ENCODE measurements around the gene AIRE.
"Not testable (repeated sequence)": the region's sequence is repeated elsewhere in the genome, so short reads cannot be mapped to it uniquely, and the experiment has no call there.

AIRE gene
- total RNA-seq = 0 to 1.4 (median 0) reads per million in 3 experiments

DNA sequence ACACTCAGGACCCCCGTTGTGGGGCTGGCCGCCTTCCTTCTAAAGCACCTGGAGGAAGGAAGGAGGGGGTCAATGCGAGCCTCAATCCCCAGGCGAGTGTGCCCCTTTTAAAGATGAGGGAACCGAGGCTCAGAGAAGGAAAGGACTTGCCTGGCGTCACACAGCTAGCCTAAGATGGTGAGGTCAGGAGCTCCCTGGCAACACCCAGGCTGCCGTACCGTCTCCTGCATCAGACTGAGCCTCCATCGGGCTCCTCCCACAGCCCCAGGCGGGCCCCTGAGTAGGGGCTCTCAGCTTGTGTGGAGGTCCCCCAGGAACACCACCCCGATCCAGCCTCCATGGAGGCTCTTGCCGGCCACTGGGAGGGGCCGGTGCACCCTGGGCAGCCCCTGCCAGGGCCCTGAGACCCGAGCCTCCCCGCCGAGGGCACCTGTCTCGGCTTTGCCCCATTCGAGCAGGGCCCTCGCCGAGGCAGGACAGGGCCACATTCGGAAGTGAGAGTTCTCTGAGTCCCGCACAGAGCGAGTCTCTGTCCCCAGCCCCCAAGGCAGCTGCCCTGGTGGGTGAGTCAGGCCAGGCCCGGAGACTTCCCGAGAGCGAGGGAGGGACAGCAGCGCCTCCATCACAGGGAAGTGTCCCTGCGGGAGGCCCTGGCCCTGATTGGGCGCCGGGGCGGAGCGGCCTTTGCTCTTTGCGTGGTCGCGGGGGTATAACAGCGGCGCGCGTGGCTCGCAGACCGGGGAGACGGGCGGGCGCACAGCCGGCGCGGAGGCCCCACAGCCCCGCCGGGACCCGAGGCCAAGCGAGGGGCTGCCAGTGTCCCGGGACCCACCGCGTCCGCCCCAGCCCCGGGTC lies at the start of gene AIRE:
Gene AIRE (plus strand): TSS at position 739 of the 855 bp plus-strand sequence. CDS start 131 bp downstream, outside the sequence.
- DNase-seq = no peak

DNA sequence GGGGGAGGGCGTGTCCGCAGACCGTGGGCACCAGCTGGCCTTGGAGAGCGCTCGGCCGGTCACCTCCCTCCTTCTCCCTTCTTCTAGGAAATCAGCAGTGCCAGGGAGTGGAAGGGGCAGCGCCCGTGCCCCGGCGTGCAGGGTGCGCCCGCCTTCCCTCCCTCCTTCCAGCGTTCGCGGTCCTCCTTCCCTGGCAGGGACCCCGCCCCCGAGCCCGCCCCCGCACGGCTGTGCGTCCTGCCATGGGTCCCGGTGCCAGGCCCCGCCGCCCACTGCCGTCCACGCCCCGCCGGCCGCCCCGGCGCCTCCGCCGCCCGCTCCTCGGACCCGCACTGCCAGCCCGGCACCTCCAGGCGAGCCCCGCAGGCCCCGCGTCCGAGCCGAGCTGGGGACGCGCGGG lies 45.3 kb upstream of the AIRE start:
- not testable (repeated sequence) for DNase-seq

DNA sequence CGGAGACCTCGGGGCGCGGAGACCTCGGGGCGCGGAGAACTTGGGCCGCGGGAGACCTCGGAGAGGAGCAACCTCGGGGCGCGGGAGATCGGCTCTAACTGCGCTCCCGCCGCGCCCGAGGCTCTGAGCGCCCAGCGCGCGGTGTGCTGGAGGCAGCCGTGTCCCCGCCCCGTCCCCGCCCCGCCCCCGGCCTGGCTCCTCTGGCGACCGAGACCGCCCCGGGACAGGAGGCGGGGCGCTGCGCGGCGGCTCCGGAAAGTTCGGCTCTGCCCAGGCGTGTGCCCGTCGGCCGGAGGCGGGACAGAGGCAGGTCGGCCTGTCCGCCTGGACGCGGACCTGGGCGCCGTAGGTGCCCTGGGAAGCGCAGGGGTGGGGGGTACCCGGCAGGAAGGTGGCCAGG lies 44.8 kb upstream of the AIRE start, which contains the start of gene ICOSLG:
Gene ICOSLG (minus strand): TSS at position 102 of the 400 bp plus-strand sequence. CDS start 126 bp downstream, outside the sequence.
- not testable (repeated sequence) for DNase-seq

DNA sequence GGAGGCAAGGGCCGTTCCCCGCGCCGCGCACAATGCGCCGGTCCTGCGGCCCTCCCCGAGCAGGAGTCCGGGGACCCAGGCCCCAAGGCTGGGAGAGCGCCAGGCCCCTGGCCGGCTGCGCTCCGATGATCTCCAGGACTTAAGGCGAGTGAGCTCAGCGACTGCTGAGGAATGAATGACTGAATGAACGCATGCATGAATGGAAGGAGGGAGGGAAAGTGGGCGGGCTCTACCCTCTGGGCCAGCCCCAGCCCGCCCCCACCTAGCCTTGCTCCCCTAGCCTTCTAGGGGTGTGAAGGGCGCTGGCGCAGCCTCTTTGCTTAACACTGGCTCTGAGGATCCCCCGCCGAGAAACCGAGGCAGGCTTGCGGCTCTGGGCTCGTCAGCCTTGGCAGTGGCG lies 44.4 kb upstream of the AIRE start:
- DNase-seq = not testable (repeated sequence)

DNA sequence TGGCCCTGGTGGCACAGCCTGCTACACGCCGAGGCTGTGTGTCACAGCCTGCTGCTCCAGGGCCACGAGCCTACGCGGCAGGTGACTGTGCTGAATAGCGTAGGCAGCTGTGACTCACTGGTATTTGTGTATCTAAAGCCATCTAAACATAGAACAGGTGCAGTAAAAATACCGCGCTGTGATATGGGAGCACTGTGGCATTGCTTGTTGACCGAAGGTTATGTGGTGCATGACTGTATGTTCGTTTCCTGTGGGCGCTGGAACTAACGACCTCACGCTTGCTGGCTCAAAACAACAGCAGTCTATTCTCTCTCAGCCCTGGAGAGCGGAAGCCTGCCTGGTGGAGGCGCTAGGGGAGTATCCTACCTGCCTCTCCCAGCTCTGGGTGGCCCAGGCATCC lies 41.7 kb upstream of the AIRE start:
- not testable (repeated sequence) for DNase-seq

DNA sequence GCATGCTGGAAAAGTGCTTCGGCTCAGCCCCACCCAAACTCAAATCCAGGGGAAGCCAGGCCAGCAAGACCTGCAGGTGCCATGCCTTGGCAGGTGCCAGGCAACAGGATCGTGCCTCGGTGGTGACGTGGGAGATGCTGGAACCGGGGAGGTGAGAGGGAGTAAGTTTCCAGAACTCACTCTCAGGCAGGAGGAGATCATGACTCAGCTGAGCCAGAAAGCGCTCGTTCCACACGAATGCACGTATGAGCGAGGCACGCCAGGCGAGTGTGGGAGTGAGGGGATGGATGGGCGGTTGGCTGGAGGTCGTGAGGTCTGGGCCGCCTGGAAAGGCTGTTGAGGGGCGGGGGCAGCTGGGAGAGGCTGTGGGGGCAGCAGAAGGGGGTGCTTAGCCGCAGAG lies 37.8 kb upstream of the AIRE start:
- DNase-seq = not testable (repeated sequence)

DNA sequence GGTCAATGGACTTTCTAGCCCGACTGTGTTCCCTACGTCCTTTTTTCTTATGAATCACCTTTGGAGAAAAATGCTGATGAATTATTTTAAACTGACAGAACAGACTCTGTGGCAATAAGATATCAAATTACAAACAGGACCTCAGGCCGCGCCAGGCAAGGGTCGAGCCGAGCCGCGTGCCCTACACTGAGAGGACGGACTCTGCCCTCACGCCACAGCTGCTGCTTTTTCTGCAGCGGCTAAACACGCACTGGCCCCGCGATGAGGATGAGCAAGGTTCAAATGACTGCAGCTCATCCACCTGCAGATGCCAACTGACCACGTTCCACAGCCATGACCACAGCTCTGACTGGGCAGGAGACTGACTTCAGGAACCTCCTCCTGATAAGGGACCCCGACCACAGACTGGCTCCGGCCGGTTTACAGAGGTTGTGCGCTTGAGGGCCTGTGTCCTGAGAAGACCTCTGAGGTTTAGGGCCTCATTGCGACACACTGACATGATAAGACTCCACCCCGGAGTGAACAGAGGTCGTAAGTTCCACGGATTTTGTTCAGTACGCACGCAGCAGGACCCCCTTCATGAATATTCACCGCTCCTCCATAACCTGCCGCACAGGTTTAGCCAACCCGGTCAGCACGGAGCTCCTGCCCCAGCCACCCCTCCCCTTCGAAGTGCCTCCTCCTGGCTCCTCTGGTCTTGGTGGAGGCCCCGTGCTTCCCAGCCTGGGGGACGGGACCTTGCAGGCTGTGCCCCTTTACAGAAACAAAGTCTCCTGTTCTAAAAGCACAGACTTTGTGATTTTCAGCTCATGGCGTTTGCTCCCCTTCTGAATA lies 36.3 kb upstream of the AIRE start:
- DNase-seq = not testable (repeated sequence)

DNA sequence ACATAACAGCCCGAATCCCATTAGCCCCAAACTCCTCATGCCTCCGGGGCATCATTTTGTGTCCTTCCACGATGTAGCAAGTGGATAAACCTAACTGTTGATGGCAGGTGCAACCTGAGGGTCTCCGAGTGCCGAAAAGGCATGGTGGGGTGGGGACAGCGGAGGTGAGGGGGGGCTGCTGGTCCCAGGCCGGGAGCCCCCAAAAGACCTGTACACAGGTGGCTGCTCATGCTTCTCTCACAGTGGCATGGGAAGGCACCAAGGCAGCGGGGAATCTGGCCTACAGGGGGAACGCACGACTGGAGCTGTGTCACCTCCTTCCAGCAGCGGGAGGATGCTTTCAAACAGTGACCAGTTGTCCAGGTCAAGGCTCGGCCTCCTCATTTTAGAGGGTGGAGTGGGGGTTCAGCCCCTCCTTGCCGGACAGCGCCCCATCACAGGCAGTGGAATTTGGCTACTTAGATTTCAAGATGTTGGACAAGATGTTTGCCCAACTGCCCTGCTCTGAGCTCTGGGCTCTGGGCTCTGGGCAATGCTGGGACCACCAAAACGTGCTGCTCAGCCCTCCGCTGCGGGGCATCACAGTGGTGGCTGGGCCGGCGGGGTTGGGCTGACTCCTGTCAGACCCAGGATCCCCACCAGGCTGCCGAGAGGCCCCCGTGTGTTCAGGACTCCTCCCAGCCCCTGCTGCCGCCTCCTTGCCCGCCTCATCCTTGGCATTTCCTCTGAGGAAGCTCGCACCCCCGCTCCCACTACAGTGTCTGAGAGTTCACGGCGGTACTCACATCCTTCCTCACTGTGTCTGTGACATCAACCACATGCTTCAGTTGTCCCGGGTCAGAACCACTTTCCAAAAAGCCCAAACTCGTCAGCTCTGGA lies 31.6 kb upstream of the AIRE start:
- DNase-seq = no peak

DNA sequence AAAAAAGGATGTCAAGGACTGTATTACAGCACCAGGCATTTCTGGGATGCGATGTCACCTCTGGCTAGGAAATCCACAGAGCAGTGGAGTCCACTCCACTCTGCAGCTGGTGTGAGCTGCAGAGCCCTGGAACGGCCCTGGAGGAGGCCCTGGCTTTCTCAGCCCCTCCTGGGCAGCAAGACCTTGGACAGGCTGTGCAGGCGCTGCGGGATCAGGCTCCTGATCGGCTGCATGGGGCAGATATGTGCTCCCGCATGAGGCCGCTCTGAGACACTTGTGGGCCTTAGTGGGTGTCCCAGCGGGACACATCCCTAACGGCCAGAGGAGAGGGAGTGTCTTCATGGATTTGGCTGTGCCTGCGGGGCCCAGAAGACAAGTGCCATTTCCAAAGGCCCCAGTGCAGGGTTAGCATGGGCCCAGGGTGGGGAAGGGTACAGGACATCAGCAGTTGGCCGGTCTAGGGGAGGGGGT lies 30.1 kb upstream of the AIRE start:
- DNase-seq = no peak

DNA sequence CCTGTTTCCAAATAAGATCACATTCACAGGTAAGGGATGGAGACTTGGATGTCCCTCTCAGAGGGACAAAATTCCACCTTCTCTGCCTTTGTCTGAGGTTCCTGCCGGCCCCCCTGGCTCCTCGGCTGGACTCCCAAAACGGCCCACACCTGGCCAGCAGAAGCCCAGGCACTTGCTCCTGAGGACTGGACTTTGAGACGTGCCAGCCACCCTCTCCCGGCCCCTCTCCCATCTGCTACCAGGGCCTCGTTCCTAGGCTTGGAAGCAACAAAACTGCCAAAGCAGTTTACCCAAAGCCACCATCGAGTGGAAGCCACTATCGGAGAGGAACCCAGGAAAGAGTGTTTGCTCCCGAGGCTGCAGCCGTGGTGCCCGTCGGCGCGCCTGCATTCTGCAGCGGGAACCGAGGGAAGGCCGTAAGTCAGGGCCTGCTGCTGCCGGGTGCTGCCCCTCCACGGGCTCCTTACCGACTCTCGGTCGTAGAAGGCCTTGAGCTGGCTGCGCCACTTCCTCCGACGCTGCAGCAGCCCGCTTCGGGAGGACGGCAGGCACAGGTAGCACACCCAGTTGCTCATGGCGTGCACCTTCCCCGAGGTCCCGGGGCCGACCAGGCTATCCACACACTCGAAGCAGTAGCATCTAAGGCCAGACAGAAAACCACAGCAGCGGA lies 27.5 kb upstream of the AIRE start:
- no peak for DNase-seq

DNA sequence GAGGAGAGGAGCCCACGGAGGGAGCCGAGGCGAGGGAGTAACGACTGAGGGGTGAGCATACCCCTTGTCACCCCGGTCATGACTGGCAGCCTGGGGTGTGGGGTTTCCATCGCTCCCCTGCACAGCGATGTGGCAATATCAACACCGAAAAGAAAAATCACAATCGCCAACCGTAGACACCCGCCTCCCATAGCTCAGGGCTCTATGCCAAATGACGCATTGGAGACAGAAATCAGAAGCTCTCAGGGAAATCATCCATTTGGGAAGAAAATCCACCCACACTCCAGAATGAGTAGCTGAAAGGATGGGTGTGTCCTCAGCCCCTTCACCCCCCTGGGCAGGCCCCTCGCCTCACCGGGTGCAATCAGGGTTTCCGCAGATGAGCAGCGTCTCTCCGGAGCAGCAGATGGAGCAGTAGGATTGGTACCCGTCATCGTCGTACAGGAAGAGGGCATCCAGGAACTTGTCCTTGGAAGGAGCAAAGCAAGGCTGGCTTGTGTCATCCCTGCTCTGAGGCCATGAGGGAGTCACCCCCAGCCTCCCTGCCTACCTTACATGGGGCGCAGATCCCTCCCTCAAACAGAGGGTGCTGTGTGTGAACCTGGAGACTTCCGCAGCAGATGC lies 26.5 kb upstream of the AIRE start:
- DNase-seq = no peak

DNA sequence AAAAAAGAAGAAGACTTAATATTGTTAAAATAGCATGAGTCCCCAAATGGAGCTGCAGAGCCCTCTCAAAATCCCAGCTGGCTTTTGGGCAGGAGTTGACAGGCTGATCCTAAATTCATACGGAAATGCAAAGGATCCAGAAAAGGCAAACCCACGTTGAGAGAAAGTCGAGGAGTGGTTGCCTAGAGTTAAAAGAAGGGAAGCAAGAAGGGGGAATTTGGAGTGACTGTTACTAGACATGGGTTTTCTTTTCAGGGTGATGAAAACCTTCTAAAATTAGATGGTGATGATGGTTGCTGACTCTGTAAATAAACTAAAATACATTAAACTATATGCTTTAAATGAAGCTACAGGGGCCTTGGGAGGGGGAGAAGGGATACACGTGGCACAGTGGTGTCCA lies 25.6 kb upstream of the AIRE start:
- no peak for DNase-seq

DNA sequence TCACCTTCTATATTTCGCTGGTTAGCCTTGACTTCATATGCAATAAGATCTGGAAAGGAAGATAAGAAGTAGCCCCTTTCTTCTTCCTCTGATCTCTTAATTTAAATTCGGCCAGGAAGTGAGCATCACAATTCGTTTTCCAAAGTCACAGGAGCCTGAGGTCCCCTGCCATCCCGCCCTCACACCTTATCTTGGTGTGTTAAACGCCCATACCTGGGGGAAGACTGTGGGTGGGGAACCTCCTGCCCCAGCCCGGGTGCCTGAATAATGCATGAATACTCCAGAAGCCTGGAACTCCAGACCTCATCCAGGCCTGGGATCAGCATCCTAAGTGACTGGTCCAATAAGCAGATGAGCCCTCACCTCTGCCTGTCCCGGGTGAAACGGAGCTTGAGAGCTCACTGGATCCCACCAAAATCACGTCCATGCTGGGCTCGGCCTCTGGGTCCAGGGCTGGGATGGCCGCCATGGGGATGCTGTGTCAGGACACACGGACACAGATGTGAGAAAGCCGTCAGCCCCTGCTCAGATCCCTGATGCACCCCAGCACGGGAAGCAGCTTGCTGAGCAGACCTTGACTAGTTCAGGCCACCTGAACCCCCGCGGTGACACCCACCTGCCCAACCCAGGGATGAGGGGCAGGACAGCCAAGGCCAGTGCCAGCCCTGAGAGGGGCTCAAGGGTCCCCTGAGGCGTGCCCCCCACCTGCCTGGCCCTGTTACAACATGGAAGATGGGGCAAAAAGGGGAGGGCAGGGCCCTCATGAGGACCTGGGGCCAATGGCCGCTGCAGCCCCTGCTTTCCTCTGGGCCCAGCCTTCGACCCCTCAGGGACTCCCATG lies 24.7 kb upstream of the AIRE start:
- no peak for DNase-seq

DNA sequence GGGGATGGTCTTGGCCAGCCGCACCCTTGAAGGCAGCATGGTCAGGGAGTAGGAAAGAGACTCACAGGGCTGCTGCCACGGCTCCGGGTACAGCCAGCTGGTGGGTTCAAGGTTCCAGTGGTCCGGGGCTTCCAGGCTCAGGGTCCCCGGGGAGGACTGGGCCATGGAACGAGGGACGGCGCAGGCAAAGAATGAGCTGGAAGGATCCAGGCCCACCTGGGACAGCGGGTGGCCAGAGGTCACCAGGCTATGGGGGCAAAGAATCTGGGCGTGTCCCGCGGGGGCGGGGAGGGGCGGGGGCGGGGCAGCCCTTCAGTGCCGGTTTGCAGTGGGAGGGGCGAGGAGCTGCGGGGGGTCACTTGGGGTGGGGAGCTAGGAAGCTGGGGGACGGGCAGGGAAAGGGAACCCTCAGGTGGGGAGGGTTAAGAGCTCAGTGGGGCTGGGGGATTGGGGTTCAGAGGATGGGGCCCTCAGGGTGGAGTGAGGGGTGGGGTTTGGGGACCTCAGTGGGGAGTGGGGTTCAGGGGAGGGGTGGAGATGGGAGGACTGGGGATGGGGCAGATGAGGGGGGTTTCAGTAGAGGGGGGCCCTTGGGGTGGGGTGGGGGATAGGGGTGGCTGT lies 23.9 kb upstream of the AIRE start, which contains the start of gene DNMT3L:
Gene DNMT3L (minus strand): TSS at position 223 of the 621 bp plus-strand sequence. CDS start 638 bp downstream, outside the sequence.
- no peak for DNase-seq

DNA sequence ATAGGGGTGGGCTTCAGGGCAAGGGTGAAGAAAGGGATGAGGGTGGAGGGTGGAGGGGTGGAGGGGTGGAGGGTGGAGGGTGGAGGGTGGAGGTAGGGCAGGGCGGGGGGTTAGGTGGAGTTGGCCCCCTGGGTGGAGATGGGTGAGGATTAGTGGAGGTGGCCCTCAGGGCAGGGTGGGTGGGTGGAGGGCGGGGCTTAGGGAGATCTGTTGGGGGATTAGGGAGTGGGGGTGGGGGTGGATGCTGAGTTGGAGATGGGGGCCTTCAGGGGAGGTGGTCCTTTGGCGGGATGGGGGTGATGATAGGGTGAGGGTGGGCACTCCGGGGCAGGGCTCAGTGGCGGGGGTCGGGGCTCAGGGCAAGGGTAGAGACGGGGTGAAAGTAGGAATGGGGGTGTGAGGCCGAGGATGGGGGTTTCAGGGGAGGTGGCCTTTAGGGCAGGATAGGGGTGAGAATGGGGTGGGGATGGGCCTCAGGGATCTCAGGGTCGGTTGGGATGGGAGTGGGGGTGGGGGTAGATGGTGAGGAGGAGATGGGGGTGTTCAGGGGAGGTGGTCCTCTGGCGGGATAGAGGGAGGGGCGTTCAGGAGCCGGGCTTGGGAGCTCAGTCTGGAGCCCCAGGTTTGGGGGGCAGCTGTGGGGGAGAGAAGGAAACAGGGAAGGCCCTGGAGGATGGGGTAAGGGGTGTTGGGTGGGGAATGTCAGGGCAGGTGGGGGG lies 23.2 kb upstream of the AIRE start:
- DNase-seq = no peak

DNA sequence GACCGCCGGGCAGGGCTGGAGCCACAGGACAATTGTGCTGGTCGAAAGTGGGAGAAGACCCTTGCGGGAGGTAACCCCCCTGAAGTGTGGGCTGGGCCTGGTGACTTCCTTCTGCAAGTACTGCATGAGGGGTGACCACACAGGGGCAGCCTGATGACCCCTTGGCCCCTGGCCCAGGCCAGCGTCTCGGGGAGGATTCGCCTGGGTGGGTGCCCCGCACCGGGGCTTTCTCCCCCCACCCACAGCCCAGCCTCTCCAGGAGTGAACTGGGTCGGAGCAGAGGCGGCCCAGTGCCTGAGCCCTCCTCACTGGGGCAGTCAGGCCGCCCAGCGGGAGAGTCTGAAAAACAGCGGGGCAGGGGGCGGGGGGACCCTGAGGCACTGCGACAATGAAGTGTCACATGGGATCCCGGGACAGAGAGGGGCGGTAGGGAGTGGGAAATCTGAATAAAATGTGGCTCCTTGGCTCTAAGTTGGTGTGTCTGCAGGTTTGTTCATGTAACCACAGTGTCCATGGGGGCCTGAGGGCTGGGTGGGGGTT lies 22.4 kb upstream of the AIRE start:
- DNase-seq = no peak

DNA sequence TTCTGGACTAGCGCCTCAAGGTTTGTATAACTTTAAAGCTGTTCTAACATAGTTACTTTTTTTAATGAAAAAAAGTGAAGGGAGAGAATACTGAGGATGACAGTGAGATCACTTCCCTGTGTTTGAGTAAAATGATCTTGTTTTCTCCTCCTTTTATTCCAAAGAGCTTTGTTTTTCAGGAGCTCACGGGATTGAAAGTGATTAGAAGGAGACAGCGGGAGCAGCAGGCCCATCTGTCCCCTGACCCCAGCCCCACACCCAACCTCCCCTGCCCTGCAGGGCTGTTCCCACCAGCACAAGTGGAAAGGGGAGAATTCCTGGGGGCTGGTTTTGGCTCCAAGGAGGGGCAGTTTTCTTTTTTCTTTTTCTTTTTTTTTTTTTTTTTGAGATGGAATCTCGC lies 21.9 kb upstream of the AIRE start:
- no peak for DNase-seq

DNA sequence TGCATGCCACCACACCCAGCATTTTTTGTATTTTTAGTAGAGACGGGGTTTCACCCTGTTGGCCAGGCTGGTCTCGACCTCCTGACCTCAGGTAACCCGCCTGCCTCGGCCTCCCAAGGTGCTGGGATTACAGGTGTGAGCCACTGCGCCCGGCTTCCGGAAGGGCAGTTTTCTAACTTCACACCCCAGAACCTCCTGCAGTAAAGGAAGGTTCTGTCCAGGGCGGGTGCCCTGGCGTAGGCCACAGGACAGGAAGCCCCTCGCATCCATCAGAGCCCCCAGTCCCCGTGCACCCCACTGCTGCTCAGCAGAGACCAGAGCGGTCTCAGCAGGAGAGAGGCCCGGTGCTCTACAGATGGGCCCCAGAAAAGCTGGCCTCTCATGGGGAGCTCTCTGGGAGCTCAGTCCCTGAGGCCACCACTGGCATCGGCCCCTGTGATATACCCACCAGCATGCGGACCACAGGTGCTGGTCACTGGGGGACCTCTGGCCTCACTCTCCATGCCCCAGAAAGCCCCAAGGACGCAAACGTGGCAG lies 19.9 kb upstream of the AIRE start:
- DNase-seq = no peak
